Esophagus muscularis mucosa (tissue), 4 donors: ENCODE measurements around the gene RAMP1.

ENCODE experiments used
- CTCF ChIP-seq, 3 experiments: fragments of 200-600 bp in 2 of 3; fragments of 450-650 bp in 1 of 3; sonication (generic) in 2 of 3; IDR thresholded peaks; one replicate each; pipeline ENCODE4 v1.5.1; 2017 to 2019; ENCODE audit warnings: antibody characterized with exemption in 3 of 3, mild to moderate bottlenecking in 2 of 3, moderate library complexity in 1 of 3
- EP300 ChIP-seq: sonication (generic); formaldehyde crosslinking; IDR thresholded peaks from one replicate; pipeline ENCODE4 v1.6.1; 2017; ENCODE audit warnings: antibody characterized with exemption
- POLR2A ChIP-seq: fragments of 450-650 bp; IDR thresholded peaks from one replicate; pipeline ENCODE4 v1.6.1; 2017; ENCODE audit warnings: antibody characterized with exemption, moderate library complexity, mild to moderate bottlenecking, low read depth

GRCh38 chr2:237912271-237913192, 53.1 kb downstream of the RAMP1 start:
- TF ChIP-seq CTCF (IDR thresholded peaks at IDR 0.05) (no peak), EP300 (no peak), POLR2A (no peak)
